Endothelial cell of umbilical vein (primary cell): Measurements from ENCODE around the gene CEP128.

Source experiments
- CTCF ChIP-seq, 2 donors: IDR thresholded peaks; 1 replicate in 1 of 2; 2 replicates in 1 of 2; pipeline ENCODE4 v1.5.1; 2011; ENCODE audit warnings: low read length in 2 of 2, mild to moderate bottlenecking in 2 of 2, moderate library complexity in 2 of 2, control low read depth in 1 of 2, inconsistent platforms in 1 of 2, low read depth in 1 of 2; ENCODE audit not compliant: insufficient read depth in 1 of 2; ENCODE audit errors: extremely low read depth in 1 of 2
- EZH2 ChIP-seq: IDR thresholded peaks from 2 replicates; pipeline ENCODE4 v1.6.1; 2012; ENCODE audit warnings: borderline replicate concordance, low read depth, mild to moderate bottlenecking, moderate library complexity, low read length, inconsistent platforms; ENCODE audit not compliant: severe bottlenecking

- TF ChIP-seq CTCF (IDR thresholded peaks at IDR 0.05; ENCODE audit: extremely low read depth in 1 of 2, insufficient read depth in 1 of 2, low read depth in 1 of 2, low read length in 2 of 2) = no peak
- TF ChIP-seq EZH2 = no peak
Observed at GRCh38 chr14:80771201-80771600, 170.3 kb downstream of the CEP128 start.
